GM12875 (cell line): ENCODE data around the gene ATG5.

Experiments used
- H3K4me3 ChIP-seq: one replicate; pipeline ENCODE4 v1.5.1; 2011; ENCODE audit warnings: low read depth, low read length, control low read depth
- CTCF ChIP-seq: IDR thresholded peaks from 2 replicates; pipeline ENCODE4 v1.5.1; 2011; ENCODE audit warnings: low read depth, mild to moderate bottlenecking, control low read depth, inconsistent platforms, low read length, moderate library complexity, borderline replicate concordance; ENCODE audit not compliant: insufficient read depth

Gene ATG5

DNA sequence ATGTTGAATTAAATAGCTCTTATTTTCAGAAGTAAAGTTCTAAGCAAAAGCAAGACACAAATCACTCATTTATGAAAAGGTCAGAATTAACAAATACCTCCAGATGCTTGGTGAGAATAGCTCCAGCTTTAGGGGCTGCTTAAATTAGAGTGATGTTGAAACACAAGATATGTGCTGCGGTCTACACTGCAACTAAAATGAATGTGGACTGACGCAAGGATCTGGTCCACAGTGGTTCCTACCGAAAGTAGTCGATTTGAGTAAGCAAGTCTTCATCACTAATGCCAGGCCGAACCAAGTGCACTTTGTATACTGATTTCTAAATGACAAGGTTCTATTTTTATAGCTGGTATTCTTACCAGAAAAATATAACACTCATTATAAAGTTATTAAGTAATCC is 143.1 kb downstream of the ATG5 start:
- TF ChIP-seq CTCF = no peak
- H3K4me3 ChIP-seq = no peak overlapping the region

DNA sequence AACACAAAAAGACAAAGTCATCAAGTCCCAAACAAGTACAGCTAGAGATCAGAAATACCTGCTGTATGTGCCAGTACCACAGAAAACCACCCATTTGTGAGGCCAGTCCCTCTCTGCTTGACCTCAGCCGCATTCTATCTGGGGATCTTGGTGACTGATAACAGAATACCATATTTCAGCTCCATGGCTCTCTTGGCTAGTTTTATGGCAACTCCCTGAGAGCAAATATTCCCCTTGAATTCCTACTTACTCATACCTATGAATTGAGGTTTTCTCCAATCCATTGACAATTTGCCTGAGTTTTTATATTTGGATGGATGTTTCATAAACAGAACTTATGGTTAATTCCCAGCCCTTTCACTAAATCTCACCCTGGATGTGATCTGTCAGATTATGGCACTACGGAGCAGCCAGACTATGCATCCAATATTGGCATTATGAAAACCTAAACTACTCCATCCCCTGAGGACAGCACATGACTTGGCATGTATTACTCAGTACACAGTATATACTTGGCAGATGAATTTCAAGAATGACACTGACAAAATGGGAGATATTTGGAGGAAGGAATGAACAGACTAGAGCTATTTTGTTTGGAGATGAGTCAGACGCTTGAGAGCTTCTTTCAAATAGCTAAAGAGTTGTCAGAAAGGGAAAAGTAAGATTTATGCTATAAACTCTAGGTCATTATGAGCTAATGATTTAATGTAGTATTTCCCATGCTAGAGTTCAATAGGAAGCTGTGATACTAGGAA is 143.7 kb downstream of the ATG5 start:
- TF ChIP-seq CTCF = no peak
- no peak overlapping the region for H3K4me3 ChIP-seq

- no peak for TF ChIP-seq CTCF
- H3K4me3 ChIP-seq = no peak overlapping the region
Observed at GRCh38 chr6:106180208-106180607, 145.4 kb downstream of the ATG5 start.

GRCh38 chr6:106178900-106179299 is 146.7 kb downstream of the ATG5 start:
- no peak for TF ChIP-seq CTCF

DNA sequence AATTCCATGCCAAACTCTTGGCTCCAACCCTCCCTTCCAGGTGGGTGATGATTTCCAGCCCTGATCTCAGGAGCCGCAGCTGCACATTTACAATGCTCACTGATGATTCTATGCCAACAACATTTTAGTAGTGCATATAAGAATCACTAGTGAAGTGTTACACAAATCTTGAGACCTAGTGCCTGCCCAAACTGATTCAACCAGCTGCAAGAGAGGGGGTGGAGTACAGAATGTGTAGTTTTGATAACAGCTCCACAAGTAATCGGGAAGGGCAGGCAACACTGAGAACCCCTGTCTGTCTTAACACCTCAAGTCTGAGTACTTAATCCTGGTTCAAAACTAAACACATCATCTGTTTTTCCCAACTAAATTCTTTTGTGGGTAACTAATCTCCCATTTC is 147.8 kb downstream of the ATG5 start:
- H3K4me3 ChIP-seq = no peak overlapping the region
- no peak for TF ChIP-seq CTCF

More at GRCh38 chr6:106178900-106179299, 146.7 kb downstream of the ATG5 start:
- H3K4me3 ChIP-seq = no peak overlapping the region

GRCh38 chr6:106173124-106173879 is 152.3 kb downstream of the ATG5 start:
- no peak for TF ChIP-seq CTCF
- no peak overlapping the region for H3K4me3 ChIP-seq
